Measurements from ENCODE around the gene SFT2D1.

DNA sequence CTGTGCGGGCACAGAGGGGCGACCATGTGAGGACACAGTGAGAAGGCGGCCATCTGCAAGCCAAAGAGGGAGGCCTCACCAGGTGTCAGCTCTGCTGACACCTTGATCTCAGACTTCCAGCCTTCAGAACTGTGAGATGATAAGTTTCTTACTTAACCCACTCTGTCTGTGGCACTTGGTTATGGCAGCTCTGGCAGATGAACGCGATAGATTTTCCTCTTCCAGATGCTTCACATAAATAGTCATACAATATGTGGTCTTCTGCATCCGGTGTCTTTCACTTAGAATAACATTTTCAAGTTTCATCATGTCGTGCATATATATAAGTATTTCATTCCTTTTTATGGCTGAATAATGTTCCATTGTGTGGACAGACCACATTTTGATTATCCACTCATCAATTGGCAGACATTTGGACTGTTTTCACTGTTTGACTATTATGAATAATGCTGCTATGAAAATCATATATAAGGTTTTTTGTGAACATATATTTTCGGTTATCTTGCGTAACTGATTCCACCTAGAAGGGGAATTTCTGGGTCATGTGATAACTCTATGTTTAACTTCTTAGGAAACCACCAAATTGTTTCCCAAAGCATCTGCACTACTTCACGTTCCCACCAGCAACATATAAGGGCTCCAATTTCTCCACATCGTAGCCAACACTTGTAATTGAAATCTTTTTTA, 64.3 kb downstream of the SFT2D1 start:
- TF ChIP-seq SUZ12 (IDR thresholded peaks at IDR 0.05; ENCODE audit: extremely low read depth, insufficient read depth, insufficient read length) = no peak
- no peak for TF ChIP-seq YY1 (IDR thresholded peaks at IDR 0.05; ENCODE audit: insufficient read depth, insufficient read length)
